ENCODE measurements around the gene ARHGAP27.
A peak's percentile ranks its signal among the peaks of the same experiment; 100 is the strongest.
"Not testable (repeated sequence)": the region's sequence is repeated elsewhere in the genome, so short reads cannot be mapped to it uniquely, and the experiment has no call there.

Gene ARHGAP27

DNA sequence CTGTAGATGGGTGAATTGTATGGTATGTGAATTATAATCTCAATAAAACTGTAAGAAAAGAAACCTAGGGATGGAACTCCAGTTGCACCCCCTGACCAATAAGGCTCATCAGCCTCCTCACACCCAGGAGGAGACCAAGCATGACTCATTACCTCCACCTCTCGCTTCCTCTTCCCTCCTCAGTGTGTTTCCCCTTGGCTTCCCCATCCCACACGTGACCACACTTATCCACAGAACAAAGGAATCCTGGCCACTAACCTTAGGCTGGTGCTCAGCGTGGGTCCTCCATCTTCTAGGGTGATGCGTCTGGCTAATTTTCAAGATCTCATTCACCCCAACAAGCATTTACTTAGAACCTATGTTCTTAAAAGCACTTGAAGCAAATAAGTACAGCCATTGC lies 79.6 kb downstream of the ARHGAP27 start:
- no peak overlapping the region for H3K4me3 ChIP-seq (ENCODE audit: low read depth, low read length)
- DNase-seq (ENCODE audit: low read depth, low spot score), result no peak
- in situ Hi-C loops (cut with HindIII; ENCODE audit: low sequenced_read_pairs), result no loop called here
- TF ChIP-seq, protein P1, sequence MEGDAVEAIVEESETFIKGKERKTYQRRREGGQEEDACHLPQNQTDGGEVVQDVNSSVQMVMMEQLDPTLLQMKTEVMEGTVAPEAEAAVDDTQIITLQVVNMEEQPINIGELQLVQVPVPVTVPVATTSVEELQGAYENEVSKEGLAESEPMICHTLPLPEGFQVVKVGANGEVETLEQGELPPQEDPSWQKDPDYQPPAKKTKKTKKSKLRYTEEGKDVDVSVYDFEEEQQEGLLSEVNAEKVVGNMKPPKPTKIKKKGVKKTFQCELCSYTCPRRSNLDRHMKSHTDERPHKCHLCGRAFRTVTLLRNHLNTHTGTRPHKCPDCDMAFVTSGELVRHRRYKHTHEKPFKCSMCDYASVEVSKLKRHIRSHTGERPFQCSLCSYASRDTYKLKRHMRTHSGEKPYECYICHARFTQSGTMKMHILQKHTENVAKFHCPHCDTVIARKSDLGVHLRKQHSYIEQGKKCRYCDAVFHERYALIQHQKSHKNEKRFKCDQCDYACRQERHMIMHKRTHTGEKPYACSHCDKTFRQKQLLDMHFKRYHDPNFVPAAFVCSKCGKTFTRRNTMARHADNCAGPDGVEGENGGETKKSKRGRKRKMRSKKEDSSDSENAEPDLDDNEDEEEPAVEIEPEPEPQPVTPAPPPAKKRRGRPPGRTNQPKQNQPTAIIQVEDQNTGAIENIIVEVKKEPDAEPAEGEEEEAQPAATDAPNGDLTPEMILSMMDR (IDR thresholded peaks at IDR 0.05; ENCODE audit: low read depth, low read length), result no peak

DNA sequence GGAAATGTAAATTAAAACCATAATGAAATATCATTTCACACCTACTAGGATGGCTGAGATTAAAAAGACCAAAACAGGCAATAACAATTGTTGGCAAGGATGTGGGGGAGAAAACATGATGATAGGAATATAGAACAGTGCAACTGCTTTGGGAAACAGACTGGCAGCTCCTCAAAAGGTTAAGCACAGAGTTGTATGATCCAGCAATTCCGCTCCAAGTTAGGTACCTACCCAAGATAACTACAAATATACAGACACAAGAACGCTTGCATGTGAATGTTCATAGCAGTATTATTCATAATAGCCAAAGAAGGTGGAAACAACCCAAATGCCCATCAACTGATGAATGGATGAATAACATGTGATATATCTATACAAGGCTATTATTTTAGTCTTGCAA lies 80.8 kb downstream of the ARHGAP27 start:
- no peak for DNase-seq (ENCODE audit: low read depth, low spot score)
- TF ChIP-seq, protein P1 (IDR thresholded peaks at IDR 0.05; ENCODE audit: low read depth, low read length), result no peak
- in situ Hi-C loops (cut with HindIII; ENCODE audit: low sequenced_read_pairs), result no loop called here
- H3K4me3 ChIP-seq (ENCODE audit: low read depth, low read length), result no peak overlapping the region

- TF ChIP-seq, protein P1 (IDR thresholded peaks at IDR 0.05; ENCODE audit: low read depth, low read length), result no peak
- no peak overlapping the region for H3K4me3 ChIP-seq (ENCODE audit: low read depth, low read length)
- DNase-seq (ENCODE audit: low read depth, low spot score), result no peak
- in situ Hi-C loops (cut with HindIII; ENCODE audit: low sequenced_read_pairs), result no loop called here
Observed at GRCh38 chr17:45347444-45347843, 85.2 kb downstream of the ARHGAP27 start.

- peak; percentile 20 for DNase-seq (ENCODE audit: low read depth, low spot score)
- no peak overlapping the region for H3K4me3 ChIP-seq (ENCODE audit: low read depth, low read length)
- in situ Hi-C loops (cut with HindIII; ENCODE audit: low sequenced_read_pairs), result no loop called here
- TF ChIP-seq, protein P1 (IDR thresholded peaks at IDR 0.05; ENCODE audit: low read depth, low read length), result no peak
Observed at GRCh38 chr17:45346216-45347015, 86.3 kb downstream of the ARHGAP27 start.

GRCh38 chr17:45345554-45346215 lies 87.0 kb downstream of the ARHGAP27 start:
- H3K4me3 ChIP-seq (ENCODE audit: low read depth, low read length), result no peak overlapping the region
- TF ChIP-seq, protein P1 (IDR thresholded peaks at IDR 0.05; ENCODE audit: low read depth, low read length), result no peak
- in situ Hi-C loops (cut with HindIII; ENCODE audit: low sequenced_read_pairs), result no loop called here
- peak; percentile 70 for DNase-seq (ENCODE audit: low read depth, low spot score)

DNA sequence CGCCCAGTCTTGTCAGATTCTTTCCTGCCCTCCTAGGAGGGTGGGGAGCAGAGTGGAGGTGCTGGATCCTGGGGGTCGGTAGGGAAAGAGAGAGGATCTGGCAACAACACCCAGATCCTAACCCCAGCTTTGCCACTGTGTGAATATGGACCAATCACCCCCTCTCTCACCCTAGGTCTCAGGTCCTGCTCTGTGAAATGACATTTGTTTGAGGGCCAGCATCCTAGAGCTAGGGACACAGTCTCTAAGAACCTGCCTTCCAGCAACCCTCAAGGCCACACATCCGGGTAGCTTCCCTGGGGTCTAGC lies 87.5 kb downstream of the ARHGAP27 start:
- in situ Hi-C loops (cut with HindIII; ENCODE audit: low sequenced_read_pairs), result no loop called here
- TF ChIP-seq, protein P1 (IDR thresholded peaks at IDR 0.05; ENCODE audit: low read depth, low read length), result no peak
- H3K4me3 ChIP-seq (ENCODE audit: low read depth, low read length), result no peak overlapping the region
- no peak for DNase-seq (ENCODE audit: low read depth, low spot score)

GRCh38 chr17:45343967-45344664 lies 88.6 kb downstream of the ARHGAP27 start:
- DNase-seq (ENCODE audit: low read depth, low spot score); in situ Hi-C loops (cut with HindIII; ENCODE audit: low sequenced_read_pairs); H3K4me3 ChIP-seq (ENCODE audit: low read depth, low read length): not testable (repeated sequence)

Measured in astrocyte of the spinal cord (primary cell).